A673 (cell line): Measurements from ENCODE around the gene CHID1. TPM values are rescaled to one million over a fixed set of nuclear protein-coding genes. Genes with fewer than 3 reads are reported as not detected.

Experiments
- BruUV-seq: library from RNA; stranded (reverse); fragments of 400-500 nt; replicated peaks from 2 replicates; lab custom pipeline; 2021; lab: Mats Ljungman, UMichigan
- CTCF ChIA-PET: fragments of 300-600 bp; sonication (Branson Sonifier 250); formaldehyde crosslinking; loops from one replicate; lab custom pipeline; 2022; ENCODE audit warnings: antibody characterized with exemption; lab: Charles Lee
- POLR2A ChIA-PET: fragments of 300-600 bp; sonication (Branson Sonifier 250); formaldehyde crosslinking; loops from one replicate; lab custom pipeline; 2022; ENCODE audit warnings: antibody characterized with exemption; ENCODE audit not compliant: low non-redundant PET; lab: Charles Lee
- DNase-seq: peaks from one replicate; pipeline ENCODE4 v3.0.0-alpha.2; 2015; ENCODE audit warnings: low spot score
- H3K27ac ChIP-seq: fragments of 200-600 bp; sonication (generic); 2 replicates; pipeline ENCODE4 v1.5.1; 2016; ENCODE audit warnings: mixed run types, low read depth, mild to moderate bottlenecking, mixed read lengths, antibody characterized with exemption, low read length; ENCODE audit not compliant: poor library complexity, severe bottlenecking
- H3K27me3 ChIP-seq: fragments of 200-600 bp; sonication (generic); replicated peaks from 2 replicates; pipeline ENCODE4 v1.6.1; 2017; ENCODE audit warnings: mixed run types, low read depth, mild to moderate bottlenecking, mixed read lengths, antibody characterized with exemption, low read length; ENCODE audit not compliant: insufficient read depth, poor library complexity
- H3K36me3 ChIP-seq: fragments of 200-600 bp; sonication (generic); 2 replicates; pipeline ENCODE4 v1.6.1; 2016; ENCODE audit warnings: mixed run types, mild to moderate bottlenecking, mixed read lengths, antibody characterized with exemption, low read length; ENCODE audit not compliant: insufficient read depth, poor library complexity, severe bottlenecking
- H3K4me1 ChIP-seq: fragments of 200-600 bp; sonication (generic); 2 replicates; pipeline ENCODE4 v1.6.1; 2017; ENCODE audit warnings: mixed run types, mild to moderate bottlenecking, mixed read lengths, antibody characterized with exemption, low read length; ENCODE audit not compliant: insufficient read depth, poor library complexity, severe bottlenecking
- H3K4me3 ChIP-seq: fragments of 200-600 bp; sonication (generic); 2 replicates; pipeline ENCODE4 v1.5.1; 2016; ENCODE audit warnings: low read depth, mixed run types, mild to moderate bottlenecking, mixed read lengths, low read length; ENCODE audit not compliant: poor library complexity, severe bottlenecking
- H3K9me3 ChIP-seq: fragments of 200-600 bp; sonication (generic); 2 replicates; pipeline ENCODE4 v1.6.1; 2016; ENCODE audit warnings: mixed run types, low read depth, mild to moderate bottlenecking, mixed read lengths, antibody characterized with exemption, low read length; ENCODE audit not compliant: poor library complexity, severe bottlenecking
- EZH2 ChIP-seq: fragments of 200-600 bp; sonication (generic); IDR thresholded peaks from 2 replicates; pipeline ENCODE4 v1.6.1; 2017; ENCODE audit warnings: borderline replicate concordance, low read depth, mild to moderate bottlenecking, mixed read lengths, antibody characterized with exemption, low read length; ENCODE audit not compliant: poor library complexity, severe bottlenecking
- intact Hi-C: fragments of 100-400 bp; cut with micrococcal nuclease; formaldehyde crosslinking; loops from one replicate; pipeline ENCODE4 v1.10.0; 2022; ENCODE audit not compliant: unreplicated experiment
- total RNA-seq: library from RNA; stranded (reverse); gene quantifications from 2 replicates; pipeline ENCODE4 v1.2.3, GENCODE V29; 2021
- TF ChIP-seq, protein P1 (sequence below): fragments of 300-800, 200-600 bp; sonication (generic); conservative IDR thresholded peaks from 2 replicates; pipeline ENCODE4 v1.5.1; 2017; ENCODE audit warnings: low read depth, mild to moderate bottlenecking, antibody characterized with exemption, low read length, moderate library complexity, mixed read lengths

CHID1 gene
- total RNA-seq, 1 experiment from 2014 or later: 105 TPM

DNA sequence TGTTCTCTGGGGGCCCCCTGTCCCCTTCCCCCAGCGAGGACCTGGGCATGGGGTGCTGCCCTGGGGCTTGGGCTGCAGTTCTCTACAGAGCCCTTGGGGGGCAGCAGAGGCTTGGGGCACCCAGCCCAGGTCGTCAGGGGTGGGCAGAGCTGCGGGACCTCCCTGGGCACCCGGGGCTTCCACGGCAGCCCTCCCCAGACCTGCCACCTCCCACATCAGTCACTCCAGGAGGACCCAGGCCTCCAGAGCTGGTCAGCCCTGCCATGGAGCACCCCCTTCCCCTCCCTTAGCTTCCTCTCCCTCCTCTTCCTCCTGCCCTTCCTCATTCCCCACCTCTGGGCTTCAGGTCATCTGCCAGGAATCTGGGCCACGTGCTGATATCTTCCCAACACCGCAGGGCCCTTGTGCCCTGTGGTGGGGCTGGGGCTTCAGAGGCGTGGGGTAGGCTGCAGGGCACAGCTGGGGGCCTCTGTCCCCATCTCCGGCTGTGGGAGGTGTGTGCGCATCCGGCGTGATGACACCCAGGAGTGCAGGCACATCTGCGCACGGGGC lies 62.2 kb downstream of the CHID1 start:
- Histone ChIP-seq H3K36me3 (no peaks in the 10 kb centered on the region), H3K4me3 (peak overlapping the region; percentile 52), H3K9me3 (no peaks in the 10 kb centered on the region), H3K27me3 (no peaks in the 10 kb centered on the region), H3K27ac (no peak overlapping the region), H3K4me1 (peaks cover 30% of the 10 kb centered on the region)
- intact Hi-C loops: loop anchor here (2.0 kb wide), 1 partner anchor 202 kb away; no protein-coding TSS in a partner anchor
- peak; percentile 54 for DNase-seq
- BruUV-seq: no TSS peak
- no peak for TF ChIP-seq EZH2
- TF ChIP-seq, protein P1, sequence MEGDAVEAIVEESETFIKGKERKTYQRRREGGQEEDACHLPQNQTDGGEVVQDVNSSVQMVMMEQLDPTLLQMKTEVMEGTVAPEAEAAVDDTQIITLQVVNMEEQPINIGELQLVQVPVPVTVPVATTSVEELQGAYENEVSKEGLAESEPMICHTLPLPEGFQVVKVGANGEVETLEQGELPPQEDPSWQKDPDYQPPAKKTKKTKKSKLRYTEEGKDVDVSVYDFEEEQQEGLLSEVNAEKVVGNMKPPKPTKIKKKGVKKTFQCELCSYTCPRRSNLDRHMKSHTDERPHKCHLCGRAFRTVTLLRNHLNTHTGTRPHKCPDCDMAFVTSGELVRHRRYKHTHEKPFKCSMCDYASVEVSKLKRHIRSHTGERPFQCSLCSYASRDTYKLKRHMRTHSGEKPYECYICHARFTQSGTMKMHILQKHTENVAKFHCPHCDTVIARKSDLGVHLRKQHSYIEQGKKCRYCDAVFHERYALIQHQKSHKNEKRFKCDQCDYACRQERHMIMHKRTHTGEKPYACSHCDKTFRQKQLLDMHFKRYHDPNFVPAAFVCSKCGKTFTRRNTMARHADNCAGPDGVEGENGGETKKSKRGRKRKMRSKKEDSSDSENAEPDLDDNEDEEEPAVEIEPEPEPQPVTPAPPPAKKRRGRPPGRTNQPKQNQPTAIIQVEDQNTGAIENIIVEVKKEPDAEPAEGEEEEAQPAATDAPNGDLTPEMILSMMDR: peak; percentile 82
- ChIA-PET CTCF (interaction anchor here (0.6 to 1.4 kb wide), 3 partner anchors 30 to 203 kb away, joined by 3 to 9 read pairs (median 5); no protein-coding TSS in a partner anchor), POLR2A (no interaction called here)

DNA sequence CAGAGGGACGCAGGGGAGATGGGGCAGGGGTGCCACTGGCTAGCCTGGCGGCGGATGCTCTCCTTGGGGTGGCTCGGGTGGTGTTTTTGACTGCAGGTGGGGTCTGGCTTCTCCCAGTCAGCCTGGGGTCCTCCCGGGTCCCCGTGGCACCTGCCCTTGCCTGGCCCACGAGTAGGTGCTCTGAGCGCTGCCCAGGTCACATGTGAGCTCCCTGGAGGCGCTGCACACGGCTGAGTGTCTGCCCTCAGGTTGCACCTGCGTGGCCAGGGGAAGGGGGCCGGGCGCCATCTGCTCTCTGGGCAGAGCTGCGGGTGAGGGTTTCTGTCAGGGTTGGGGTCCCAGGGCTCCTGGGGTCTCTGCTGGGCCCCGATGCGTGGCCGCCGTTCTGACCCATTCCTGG lies 62.7 kb downstream of the CHID1 start:
- Histone ChIP-seq H3K4me3 (no peak overlapping the region), H3K27me3 (no peaks in the 10 kb centered on the region), H3K4me1 (peaks cover 30% of the 10 kb centered on the region), H3K36me3 (no peaks in the 10 kb centered on the region), H3K27ac (no peak overlapping the region), H3K9me3 (no peaks in the 10 kb centered on the region)
- ChIA-PET POLR2A (no interaction called here), CTCF (interaction anchor here (1.0 to 1.4 kb wide), 2 partner anchors 30 to 203 kb away, joined by 3 to 5 read pairs; no protein-coding TSS in a partner anchor)
- BruUV-seq: no TSS peak
- TF ChIP-seq EZH2: no peak
- TF ChIP-seq, protein P1: no peak
- intact Hi-C loops: loop anchor here (2.0 kb wide), 1 partner anchor 203 kb away; no protein-coding TSS in a partner anchor
- no peak for DNase-seq

DNA sequence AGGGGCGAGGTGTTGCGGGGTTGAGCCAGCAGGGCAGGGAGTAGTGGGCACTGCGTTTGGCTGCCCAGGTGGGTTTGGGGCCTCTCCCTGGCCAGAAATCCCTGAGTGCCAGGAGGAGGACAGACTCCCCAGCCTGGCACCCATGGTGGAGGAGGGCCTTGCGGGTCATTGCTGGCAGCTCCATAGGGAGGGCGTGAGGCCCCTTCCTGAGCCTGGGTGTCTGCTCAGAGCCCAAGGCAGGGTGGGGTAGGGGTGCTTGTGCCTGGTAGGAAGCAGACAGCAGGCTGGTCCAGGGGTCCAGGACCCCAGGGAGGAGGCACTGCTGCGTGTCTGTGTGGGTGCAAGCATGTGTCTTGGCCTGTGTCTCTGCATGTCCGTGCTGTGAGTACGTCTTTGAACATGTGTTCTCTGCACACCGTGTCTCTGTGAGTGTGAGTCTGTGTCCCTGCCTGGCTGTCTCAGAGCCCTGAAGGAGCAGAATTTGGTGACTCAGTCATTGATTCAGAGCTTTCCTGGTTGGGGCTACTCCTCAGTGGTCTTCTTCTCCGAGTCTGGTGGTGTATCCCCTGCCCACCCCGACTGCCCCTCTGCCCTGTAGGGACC lies 64.0 kb downstream of the CHID1 start:
- Histone ChIP-seq H3K27ac (no peak overlapping the region), H3K4me3 (no peak overlapping the region), H3K36me3 (no peaks in the 10 kb centered on the region), H3K9me3 (no peaks in the 10 kb centered on the region), H3K4me1 (peaks cover 30% of the 10 kb centered on the region), H3K27me3 (no peaks in the 10 kb centered on the region)
- DNase-seq: no peak
- BruUV-seq: no TSS peak
- intact Hi-C loops: no loop called here
- POLR2A ChIA-PET: no interaction called here
- no peak for TF ChIP-seq EZH2
- TF ChIP-seq, protein P1: no peak
- CTCF ChIA-PET: no interaction called here
